H9 (cell line): ENCODE data around the gene FSTL1. TPM values are rescaled to one million over a fixed set of nuclear protein-coding genes. Genes with fewer than 3 reads are reported as not detected.

Source experiments
- DNase-seq: peaks from one replicate; pipeline ENCODE4 v3.0.0-alpha.2; 2017
- H2AFZ ChIP-seq: one replicate; pipeline ENCODE4 v1.6.1; 2013; ENCODE audit warnings: mild to moderate bottlenecking, low read length, control low read depth, moderate library complexity
- H2AK5ac ChIP-seq: 2 replicates; pipeline ENCODE4 v1.6.1; 2013; ENCODE audit warnings: low read length, control low read depth, mixed read lengths; ENCODE audit not compliant: insufficient read length
- H2BK120ac ChIP-seq: one replicate; pipeline ENCODE4 v1.6.1; 2013; ENCODE audit warnings: low read depth, mild to moderate bottlenecking, low read length, control low read depth, inconsistent platforms; ENCODE audit not compliant: poor library complexity, severe bottlenecking
- H2BK12ac ChIP-seq: 2 replicates; pipeline ENCODE4 v1.6.1; 2013; ENCODE audit warnings: low read length, control low read depth, mixed read lengths, low read depth; ENCODE audit not compliant: insufficient read length
- H2BK15ac ChIP-seq: 2 replicates; pipeline ENCODE4 v1.6.1; 2013; ENCODE audit warnings: low read depth, low read length, control low read depth
- H2BK20ac ChIP-seq: one replicate; pipeline ENCODE4 v1.6.1; 2013; ENCODE audit warnings: low read depth, mild to moderate bottlenecking, low read length, control low read depth, inconsistent platforms; ENCODE audit not compliant: poor library complexity, severe bottlenecking
- H2BK5ac ChIP-seq: 2 replicates; pipeline ENCODE4 v1.6.1; 2013; ENCODE audit warnings: low read length, control low read depth, mixed read lengths; ENCODE audit not compliant: insufficient read length
- H3K14ac ChIP-seq: 2 replicates; pipeline ENCODE4 v1.6.1; 2013; ENCODE audit warnings: low read length, control low read depth; ENCODE audit not compliant: insufficient read depth
- H3K18ac ChIP-seq: 2 replicates; pipeline ENCODE4 v1.6.1; 2013; ENCODE audit warnings: low read depth, mild to moderate bottlenecking, mixed read lengths, low read length, control low read depth; ENCODE audit not compliant: insufficient read length
- H3K23ac ChIP-seq: 2 replicates; pipeline ENCODE4 v1.6.1; 2013; ENCODE audit warnings: low read length, control low read depth, mixed read lengths, low read depth; ENCODE audit not compliant: insufficient read length
- H3K23me2 ChIP-seq: 2 replicates; pipeline ENCODE4 v1.6.1; 2013; ENCODE audit warnings: low read depth, mild to moderate bottlenecking, mixed read lengths, low read length, control low read depth; ENCODE audit not compliant: insufficient read length, poor library complexity, severe bottlenecking
- H3K27ac ChIP-seq: 2 replicates; pipeline ENCODE4 v1.5.1; 2013; ENCODE audit warnings: low read length, control low read depth, mixed read lengths, low read depth; ENCODE audit not compliant: insufficient read length
- H3K27me3 ChIP-seq: 2 replicates; pipeline ENCODE4 v1.6.1; 2013; ENCODE audit warnings: low read length, control low read depth, inconsistent platforms; ENCODE audit not compliant: insufficient read depth
- H3K4ac ChIP-seq: 2 replicates; pipeline ENCODE4 v1.6.1; 2013; ENCODE audit warnings: low read depth, mild to moderate bottlenecking, control low read depth, inconsistent platforms, low read length, moderate library complexity
- H3K4me1 ChIP-seq: 2 replicates; pipeline ENCODE4 v1.6.1; 2013; ENCODE audit warnings: low read length, control low read depth, inconsistent platforms; ENCODE audit not compliant: insufficient read depth
- H3K4me2 ChIP-seq: 2 replicates; pipeline ENCODE4 v1.6.1; 2013; ENCODE audit warnings: low read length, control low read depth, mixed read lengths; ENCODE audit not compliant: insufficient read length, insufficient read depth
- H3K56ac ChIP-seq: 2 replicates; pipeline ENCODE4 v1.6.1; 2013; ENCODE audit warnings: low read depth, mild to moderate bottlenecking, mixed read lengths, low read length, control low read depth; ENCODE audit not compliant: insufficient read length
- H3K79me1 ChIP-seq: 2 replicates; pipeline ENCODE4 v1.6.1; 2013; ENCODE audit warnings: low read depth, mild to moderate bottlenecking, moderate library complexity, low read length, control low read depth, inconsistent platforms; ENCODE audit not compliant: insufficient read depth, poor library complexity, severe bottlenecking
- H3K79me2 ChIP-seq: 2 replicates; pipeline ENCODE4 v1.6.1; 2013; ENCODE audit warnings: low read length, control low read depth, inconsistent platforms; ENCODE audit not compliant: insufficient read depth
- H3K9ac ChIP-seq: 2 replicates; pipeline ENCODE4 v1.6.1; 2013; ENCODE audit warnings: low read length, control low read depth, mixed read lengths; ENCODE audit not compliant: insufficient read length; ENCODE audit errors: extremely low read depth
- H3K9me3 ChIP-seq: one replicate; pipeline ENCODE4 v1.6.1; 2013; ENCODE audit warnings: low read depth, low read length, inconsistent platforms; ENCODE audit not compliant: control insufficient read depth
- H3T11ph ChIP-seq: one replicate; pipeline ENCODE4 v1.6.1; 2013; ENCODE audit warnings: mild to moderate bottlenecking, low read length, control low read depth, inconsistent platforms
- H4K20me1 ChIP-seq: one replicate; pipeline ENCODE4 v1.6.1; 2013; ENCODE audit not compliant: control insufficient read depth, insufficient read length, insufficient read depth
- H4K5ac ChIP-seq: 2 replicates; pipeline ENCODE4 v1.6.1; 2013; ENCODE audit warnings: low read depth, mild to moderate bottlenecking, mixed read lengths, low read length, control low read depth; ENCODE audit not compliant: insufficient read length
- H4K8ac ChIP-seq: replicated peaks from 2 replicates; pipeline ENCODE4 v1.6.1; 2013; ENCODE audit warnings: low read length, control low read depth, mixed read lengths, low read depth; ENCODE audit not compliant: insufficient read length
- H4K91ac ChIP-seq: 2 replicates; pipeline ENCODE4 v1.6.1; 2013; ENCODE audit warnings: low read depth, mild to moderate bottlenecking, moderate library complexity, mixed read lengths, low read length, control low read depth; ENCODE audit not compliant: insufficient read length
- H3K27ac Mint-ChIP-seq, 3 experiments: 2 replicates in 2 of 3; 3 replicates in 1 of 3; pipeline ENCODE4 v1.8.0; 2020 to 2021; ENCODE audit warnings: mixed read lengths in 3 of 3, mild to moderate bottlenecking in 1 of 3, moderate library complexity in 1 of 3
- H3K27me3 Mint-ChIP-seq: 2 replicates; pipeline ENCODE4 v1.8.0; 2021; ENCODE audit warnings: low read depth, mild to moderate bottlenecking, moderate library complexity, mixed read lengths
- H3K36me3 Mint-ChIP-seq, 3 experiments: 2 replicates in 2 of 3; 3 replicates in 1 of 3; pipeline ENCODE4 v1.8.0; 2020 to 2021; ENCODE audit warnings: low read depth in 3 of 3, mixed read lengths in 3 of 3; ENCODE audit not compliant: insufficient read depth in 1 of 3
- H3K4me1 Mint-ChIP-seq, 2 experiments: 2 replicates each; pipeline ENCODE4 v1.8.0; 2020; ENCODE audit warnings: mixed read lengths in 2 of 2
- H3K4me3 Mint-ChIP-seq, 2 experiments: 2 replicates in 1 of 2; 3 replicates in 1 of 2; pipeline ENCODE4 v1.8.0; 2020 to 2021; ENCODE audit warnings: mild to moderate bottlenecking in 2 of 2, mixed read lengths in 2 of 2, moderate library complexity in 1 of 2
- H3K9me3 Mint-ChIP-seq, 2 experiments: 2 replicates in 1 of 2; 3 replicates in 1 of 2; pipeline ENCODE4 v1.8.0; 2020; ENCODE audit warnings: mild to moderate bottlenecking in 2 of 2, mixed read lengths in 2 of 2, moderate library complexity in 1 of 2
- CTCF ChIP-seq: fragments of 200-600 bp; sonication (generic); conservative IDR thresholded peaks from 3 replicates; pipeline ENCODE4 v1.8.0; 2021; ENCODE audit warnings: antibody characterized with exemption, mild to moderate bottlenecking
- WGBS: extraction: QIAGEN DNeasy Blood & Tissue Kit; methylation state at CpG from one replicate; pipeline ENCODE4 v1.1.7; 2013; ENCODE audit warnings: missing lambda C conversion rate, low lambda C conversion rate, mixed read lengths; ENCODE audit not compliant: insufficient read length; ENCODE audit errors: extremely low coverage; 5-methylcytosine and 5-hydroxymethylcytosine counted together
- total RNA-seq: library from RNA; stranded (reverse); gene quantifications from 2 replicates; pipeline ENCODE4 v1.2.1, GENCODE V29; 2021

Gene FSTL1
- total RNA-seq, 1 experiment from 2014 or later, result 326 TPM

DNA sequence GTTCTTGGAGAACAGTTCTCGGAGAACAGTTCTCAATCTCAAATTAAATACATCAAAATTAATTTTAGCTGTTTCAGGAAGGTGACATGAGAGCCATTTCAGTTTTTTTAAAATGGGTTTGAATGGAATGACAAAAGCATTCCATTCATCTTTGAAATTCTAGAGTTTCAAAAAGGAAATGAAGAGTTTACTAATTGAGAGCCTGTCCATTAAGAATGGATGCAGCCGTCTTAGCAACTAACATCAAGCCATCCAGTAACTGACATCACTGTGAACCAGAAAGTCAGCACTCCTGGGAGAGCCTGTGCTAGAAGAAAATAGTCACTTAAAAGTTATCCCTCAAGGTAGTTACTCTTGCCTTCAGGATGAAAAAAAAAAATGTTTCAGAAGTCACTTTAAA is 47.0 kb upstream of the FSTL1 start:
- DNase-seq, result no peak
- no peak overlapping the region for H3K4me2 ChIP-seq

More for the DNA sequence above, 47.0 kb upstream of the FSTL1 start:
- Histone ChIP-seq H2AFZ (no peak overlapping the region), H4K20me1 (no peaks in the 10 kb centered on the region), H2BK120ac (no peak overlapping the region), H2BK20ac (no peak overlapping the region), H2BK15ac (no peak overlapping the region), H3K56ac (no peak overlapping the region), H3K18ac (no peak overlapping the region), H3K23me2 (no peaks in the 10 kb centered on the region), H4K5ac (no peak overlapping the region), H3K9ac (no peak overlapping the region), H3K27me3 (no peaks in the 10 kb centered on the region), H2BK5ac (no peak overlapping the region), H4K91ac (no peak overlapping the region), H2BK12ac (no peak overlapping the region), H2AK5ac (no peak overlapping the region), H3K79me2 (no peaks in the 10 kb centered on the region), H3K79me1 (no peaks in the 10 kb centered on the region), H3K23ac (no peak overlapping the region), H3K4me1 (peaks cover 3% of the 10 kb centered on the region; the same call in 1 of the 2 replicates), H3T11ph (no peak overlapping the region), H4K8ac (no peak overlapping the region), H3K27ac (no peak overlapping the region), H3K4ac (no peak overlapping the region), H3K9me3 (no peaks in the 10 kb centered on the region), H3K14ac (no peak overlapping the region)
- Mint-ChIP-seq H3K27ac (peak overlapping the region in 2 of 3 experiments; percentile 53 to 90; a peak in 3 of 7 replicates), H3K9me3 (peaks cover 12 to 14% of the 10 kb centered on the region in 2 experiments), H3K36me3 (peaks cover 7 to 16% (median 10%) of the 10 kb centered on the region in 3 experiments), H3K4me1 (peaks cover 33 to 38% of the 10 kb centered on the region in 2 experiments), H3K4me3 (no peak overlapping the region), H3K27me3 (no peaks in the 10 kb centered on the region)
- TF ChIP-seq CTCF, result no peak
- WGBS, result no CpG with 5 or more reads among the region's 2 CpGs
